ENCODE data around the gene BTBD8. TPM values are rescaled to one million over a fixed set of nuclear protein-coding genes. Genes with fewer than 3 reads are reported as not detected.

BTBD8 gene
- polyA plus RNA-seq, 1 donor from 2014 or later: 38.6 TPM

DNA sequence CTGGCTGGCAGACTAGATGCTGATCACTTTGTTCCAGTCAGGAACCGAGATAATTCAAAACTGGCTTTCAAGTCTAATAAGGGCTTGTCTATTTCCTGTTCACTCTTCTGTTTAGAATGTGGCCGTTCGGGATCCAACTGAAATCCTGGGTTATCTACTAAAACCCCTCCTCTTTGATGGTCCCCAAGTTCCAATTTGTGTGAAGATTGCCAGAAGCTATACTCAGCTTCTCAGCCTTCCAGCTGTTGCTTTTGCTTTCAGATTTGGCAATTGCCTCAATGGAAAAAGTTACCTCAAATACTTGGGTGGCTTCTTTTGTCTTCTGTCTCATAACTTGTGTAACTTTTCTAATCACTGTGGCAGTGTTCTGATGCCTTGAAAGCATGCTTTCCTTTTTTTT, 43.7 kb downstream of the BTBD8 start:
- no peak overlapping the region for H3K4me2 ChIP-seq (ENCODE audit: low read length)
- no peaks in the 10 kb centered on the region for H3K9me3 ChIP-seq (ENCODE audit: low read length)

DNA sequence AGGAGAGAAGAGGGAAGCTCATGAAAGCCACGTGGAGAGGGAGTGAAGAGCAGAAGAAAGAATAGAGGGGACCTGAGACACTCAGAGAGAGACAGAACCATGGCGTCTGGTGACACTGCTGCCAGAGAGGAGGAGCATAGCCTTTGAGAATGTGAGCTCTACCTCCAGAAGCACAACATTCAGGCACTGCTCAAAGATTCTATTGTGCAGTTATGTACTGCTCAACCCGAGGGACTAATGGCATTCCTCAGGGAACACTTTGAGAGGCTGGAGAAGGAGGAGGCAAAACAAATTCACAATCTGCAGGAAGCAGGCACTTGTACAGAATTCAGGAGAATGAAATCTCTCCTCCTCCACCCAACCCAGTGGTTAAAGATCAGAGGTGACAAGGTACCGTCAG, 45.1 kb downstream of the BTBD8 start:
- TF ChIP-seq POLR2AphosphoS5 (IDR thresholded peaks at IDR 0.05): no peak
- TF ChIP-seq, protein P1, sequence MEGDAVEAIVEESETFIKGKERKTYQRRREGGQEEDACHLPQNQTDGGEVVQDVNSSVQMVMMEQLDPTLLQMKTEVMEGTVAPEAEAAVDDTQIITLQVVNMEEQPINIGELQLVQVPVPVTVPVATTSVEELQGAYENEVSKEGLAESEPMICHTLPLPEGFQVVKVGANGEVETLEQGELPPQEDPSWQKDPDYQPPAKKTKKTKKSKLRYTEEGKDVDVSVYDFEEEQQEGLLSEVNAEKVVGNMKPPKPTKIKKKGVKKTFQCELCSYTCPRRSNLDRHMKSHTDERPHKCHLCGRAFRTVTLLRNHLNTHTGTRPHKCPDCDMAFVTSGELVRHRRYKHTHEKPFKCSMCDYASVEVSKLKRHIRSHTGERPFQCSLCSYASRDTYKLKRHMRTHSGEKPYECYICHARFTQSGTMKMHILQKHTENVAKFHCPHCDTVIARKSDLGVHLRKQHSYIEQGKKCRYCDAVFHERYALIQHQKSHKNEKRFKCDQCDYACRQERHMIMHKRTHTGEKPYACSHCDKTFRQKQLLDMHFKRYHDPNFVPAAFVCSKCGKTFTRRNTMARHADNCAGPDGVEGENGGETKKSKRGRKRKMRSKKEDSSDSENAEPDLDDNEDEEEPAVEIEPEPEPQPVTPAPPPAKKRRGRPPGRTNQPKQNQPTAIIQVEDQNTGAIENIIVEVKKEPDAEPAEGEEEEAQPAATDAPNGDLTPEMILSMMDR (IDR thresholded peaks at IDR 0.05; ENCODE audit: poor library complexity, severe bottlenecking): no peak
- TF ChIP-seq RAD21 (conservative IDR thresholded peaks at IDR 0.05): no peak
- TF ChIP-seq MXI1 (conservative IDR thresholded peaks at IDR 0.05; ENCODE audit: poor library complexity, severe bottlenecking): no peak
- no peak for TF ChIP-seq EP300 (conservative IDR thresholded peaks at IDR 0.05; ENCODE audit: poor library complexity, severe bottlenecking)
- no peak for TF ChIP-seq SMC3 (conservative IDR thresholded peaks at IDR 0.05; ENCODE audit: poor library complexity)
- TF ChIP-seq TAF1 (IDR thresholded peaks at IDR 0.05; ENCODE audit: low read depth): no peak
- no peak for TF ChIP-seq EZH2 (IDR thresholded peaks at IDR 0.05; ENCODE audit: borderline replicate concordance, insufficient read depth, low read length, poor library complexity, severe bottlenecking)
- TF ChIP-seq, protein P2, sequence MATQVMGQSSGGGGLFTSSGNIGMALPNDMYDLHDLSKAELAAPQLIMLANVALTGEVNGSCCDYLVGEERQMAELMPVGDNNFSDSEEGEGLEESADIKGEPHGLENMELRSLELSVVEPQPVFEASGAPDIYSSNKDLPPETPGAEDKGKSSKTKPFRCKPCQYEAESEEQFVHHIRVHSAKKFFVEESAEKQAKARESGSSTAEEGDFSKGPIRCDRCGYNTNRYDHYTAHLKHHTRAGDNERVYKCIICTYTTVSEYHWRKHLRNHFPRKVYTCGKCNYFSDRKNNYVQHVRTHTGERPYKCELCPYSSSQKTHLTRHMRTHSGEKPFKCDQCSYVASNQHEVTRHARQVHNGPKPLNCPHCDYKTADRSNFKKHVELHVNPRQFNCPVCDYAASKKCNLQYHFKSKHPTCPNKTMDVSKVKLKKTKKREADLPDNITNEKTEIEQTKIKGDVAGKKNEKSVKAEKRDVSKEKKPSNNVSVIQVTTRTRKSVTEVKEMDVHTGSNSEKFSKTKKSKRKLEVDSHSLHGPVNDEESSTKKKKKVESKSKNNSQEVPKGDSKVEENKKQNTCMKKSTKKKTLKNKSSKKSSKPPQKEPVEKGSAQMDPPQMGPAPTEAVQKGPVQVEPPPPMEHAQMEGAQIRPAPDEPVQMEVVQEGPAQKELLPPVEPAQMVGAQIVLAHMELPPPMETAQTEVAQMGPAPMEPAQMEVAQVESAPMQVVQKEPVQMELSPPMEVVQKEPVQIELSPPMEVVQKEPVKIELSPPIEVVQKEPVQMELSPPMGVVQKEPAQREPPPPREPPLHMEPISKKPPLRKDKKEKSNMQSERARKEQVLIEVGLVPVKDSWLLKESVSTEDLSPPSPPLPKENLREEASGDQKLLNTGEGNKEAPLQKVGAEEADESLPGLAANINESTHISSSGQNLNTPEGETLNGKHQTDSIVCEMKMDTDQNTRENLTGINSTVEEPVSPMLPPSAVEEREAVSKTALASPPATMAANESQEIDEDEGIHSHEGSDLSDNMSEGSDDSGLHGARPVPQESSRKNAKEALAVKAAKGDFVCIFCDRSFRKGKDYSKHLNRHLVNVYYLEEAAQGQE (IDR thresholded peaks at IDR 0.05; ENCODE audit: borderline replicate concordance): no peak
- H3K27me3 ChIP-seq (ENCODE audit: insufficient read depth, low read depth, low read length): no peaks in the 10 kb centered on the region
- no peaks in the 10 kb centered on the region for H3K9me3 ChIP-seq (ENCODE audit: low read length)
- H3K4me2 ChIP-seq (ENCODE audit: low read length): no peak overlapping the region
- no peaks in the 10 kb centered on the region for H3K79me2 ChIP-seq (replicated peaks; ENCODE audit: insufficient read depth, low read length)
- no peak overlapping the region for H3K4me3 ChIP-seq (ENCODE audit: low read length)
- no peak overlapping the region for H3K9ac ChIP-seq (ENCODE audit: low read length)
- no peaks in the 10 kb centered on the region for H3K36me3 ChIP-seq (ENCODE audit: insufficient read depth, low read length)
- H3F3A ChIP-seq (ENCODE audit: insufficient read depth, low read length, poor library complexity, severe bottlenecking): no peaks in the 10 kb centered on the region
- H2AFZ ChIP-seq (ENCODE audit: low read depth, low read length): no peak overlapping the region
- H4K20me1 ChIP-seq (ENCODE audit: insufficient read depth): no peaks in the 10 kb centered on the region
- H3K27ac ChIP-seq (ENCODE audit: low read length): no peak overlapping the region
- no peaks in the 10 kb centered on the region for H3K9me2 ChIP-seq (ENCODE audit: insufficient read depth, low read length)

More for the DNA sequence above, 43.7 kb downstream of the BTBD8 start:
- H3K36me3 ChIP-seq (ENCODE audit: insufficient read depth, low read length): no peaks in the 10 kb centered on the region
- H3F3A ChIP-seq (ENCODE audit: insufficient read depth, low read length, poor library complexity, severe bottlenecking): no peaks in the 10 kb centered on the region
- no peak overlapping the region for H3K4me3 ChIP-seq (ENCODE audit: low read length)
- no peak overlapping the region for H2AFZ ChIP-seq (ENCODE audit: low read depth, low read length)
- no peak overlapping the region for H3K9ac ChIP-seq (ENCODE audit: low read length)
- no peaks in the 10 kb centered on the region for H3K79me2 ChIP-seq (replicated peaks; ENCODE audit: insufficient read depth, low read length)
- H4K20me1 ChIP-seq (ENCODE audit: insufficient read depth): no peaks in the 10 kb centered on the region
- no peaks in the 10 kb centered on the region for H3K9me2 ChIP-seq (ENCODE audit: insufficient read depth, low read length)
- H3K27me3 ChIP-seq (ENCODE audit: insufficient read depth, low read depth, low read length): no peaks in the 10 kb centered on the region
- no peak overlapping the region for H3K27ac ChIP-seq (ENCODE audit: low read length)
- TF ChIP-seq, protein P2 (IDR thresholded peaks at IDR 0.05; ENCODE audit: borderline replicate concordance): no peak

All from neural cell (in vitro differentiated cells).